ENCODE measurements around the gene OR4C3. TPM values are rescaled to one million over a fixed set of nuclear protein-coding genes. Genes with fewer than 3 reads are reported as not detected.
"Not testable (repeated sequence)": the region's sequence is repeated elsewhere in the genome, so short reads cannot be mapped to it uniquely, and the experiment has no call there.

The OR4C3 gene
- not detected in 2 replicates for total RNA-seq

GRCh38 chr11:48324620-48325019, at the start of gene OR4C3:
TSS of gene OR4C3 (plus strand) at chr11:48324920. CDS start at chr11:48325022, 102 bp downstream.
- DNase-seq (ENCODE audit: low read depth, low spot score), result not testable (repeated sequence)

- no peak for DNase-seq (ENCODE audit: low read depth, low spot score)
These were observed 18.8 kb upstream of the OR4C3 start, which contains the start of gene OR4S1 for GRCh38 chr11:48305923-48306322. TSS of gene OR4S1 (plus strand) at chr11:48306223. CDS start at chr11:48306223, 0 bp downstream.

DNA sequence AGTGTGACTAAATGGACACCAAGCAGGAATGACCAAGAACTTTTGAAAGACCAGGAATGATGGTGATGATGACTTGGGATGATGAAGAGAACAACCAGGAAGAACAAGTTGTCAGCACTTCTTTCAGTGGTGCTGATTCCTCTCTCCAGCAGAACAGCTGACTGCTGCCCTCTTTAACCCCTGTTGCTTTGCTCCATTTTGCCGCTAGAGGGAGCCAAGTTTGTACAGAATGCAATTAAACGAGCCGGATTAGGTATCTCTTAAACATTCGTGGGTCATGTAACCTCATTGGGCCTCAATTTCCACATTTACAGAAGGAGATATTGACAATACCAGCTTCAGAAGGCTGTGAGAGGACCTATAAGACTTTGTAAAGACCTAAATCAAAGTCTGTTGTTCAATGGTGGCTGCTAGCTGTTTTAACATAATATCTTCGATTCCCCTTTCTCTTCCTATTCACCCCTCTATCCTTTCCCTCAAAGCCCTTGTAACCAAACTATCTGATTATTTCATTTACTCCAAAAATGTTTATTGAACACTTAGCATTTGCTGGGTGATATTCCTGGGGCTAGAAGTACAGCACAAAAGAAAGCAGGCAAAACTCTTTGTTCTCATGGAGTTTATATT, 16.8 kb upstream of the OR4C3 start:
- peak; percentile 2 for DNase-seq (ENCODE audit: low read depth, low spot score)

- DNase-seq (ENCODE audit: low read depth, low spot score), result not testable (repeated sequence)
These were observed 11.1 kb upstream of the OR4C3 start for GRCh38 chr11:48313590-48313989.

- not testable (repeated sequence) for DNase-seq (ENCODE audit: low read depth, low spot score)
These were observed 4.9 kb upstream of the OR4C3 start for GRCh38 chr11:48319813-48320212.

GRCh38 chr11:48341466-48341865, 16.7 kb downstream of the OR4C3 start:
- no peak for DNase-seq (ENCODE audit: low read depth, low spot score)

GRCh38 chr11:48342505-48342904, 17.8 kb downstream of the OR4C3 start:
- not testable (repeated sequence) for DNase-seq (ENCODE audit: low read depth, low spot score)

DNA sequence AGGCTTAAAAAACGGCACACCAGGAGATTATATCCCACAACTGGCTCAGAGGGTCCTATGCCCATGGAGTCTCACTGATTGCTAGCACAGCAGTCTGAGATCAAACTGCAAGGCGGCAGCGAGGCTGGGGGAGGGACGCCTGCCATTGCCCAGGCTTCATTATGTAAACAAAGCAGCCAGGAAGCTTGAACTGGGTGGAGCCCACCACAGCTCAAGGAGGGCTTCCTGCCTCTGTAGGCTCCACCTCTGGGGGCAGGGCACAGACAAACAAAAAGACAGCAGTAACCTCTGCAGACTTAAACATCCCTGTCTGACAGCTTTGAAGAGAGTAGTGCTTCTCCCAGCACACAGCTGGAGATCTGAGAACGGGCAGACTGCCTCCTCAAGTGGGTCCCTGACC, 21.6 kb downstream of the OR4C3 start:
- DNase-seq (ENCODE audit: low read depth, low spot score), result not testable (repeated sequence)

DNA sequence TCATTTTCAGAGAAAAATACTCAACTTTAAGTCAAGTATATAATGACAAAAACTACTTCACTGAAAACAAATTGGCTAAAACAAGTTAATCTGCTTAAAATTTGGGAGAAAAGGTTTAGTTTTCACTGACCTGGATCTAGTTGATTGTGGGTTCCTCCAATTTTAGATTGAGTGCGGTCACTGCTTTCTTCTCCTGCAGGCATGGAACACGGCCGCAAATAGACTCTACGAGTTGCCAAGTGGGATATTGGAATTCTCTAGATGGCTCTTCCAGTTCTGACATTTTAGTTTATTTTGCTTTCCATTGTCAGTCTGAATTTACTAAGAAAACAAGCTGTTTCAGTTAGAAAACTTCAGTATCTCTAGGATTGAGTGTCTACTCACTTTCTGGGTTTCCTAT, 29.3 kb downstream of the OR4C3 start:
- no peak for DNase-seq (ENCODE audit: low read depth, low spot score)

DNA sequence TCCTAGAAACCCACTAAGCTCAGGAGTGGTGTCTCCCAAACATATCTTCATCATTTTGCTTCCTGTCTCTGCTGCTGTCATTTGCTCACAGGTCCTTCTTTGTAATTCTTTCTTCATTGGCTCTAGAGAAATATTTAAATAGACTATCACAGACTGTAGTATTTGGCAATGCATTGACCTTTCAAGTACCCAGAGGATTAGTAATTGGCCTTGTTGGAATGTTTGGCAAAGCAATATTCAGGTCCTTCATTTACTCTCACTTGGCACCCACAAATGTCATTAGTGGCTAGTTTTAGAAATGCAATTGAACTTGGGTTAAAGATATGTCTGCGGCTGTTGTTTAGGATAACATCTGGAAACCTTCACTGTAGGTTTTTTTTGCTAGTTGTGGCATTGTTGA, 30.0 kb downstream of the OR4C3 start:
- no peak for DNase-seq (ENCODE audit: low read depth, low spot score)

DNA sequence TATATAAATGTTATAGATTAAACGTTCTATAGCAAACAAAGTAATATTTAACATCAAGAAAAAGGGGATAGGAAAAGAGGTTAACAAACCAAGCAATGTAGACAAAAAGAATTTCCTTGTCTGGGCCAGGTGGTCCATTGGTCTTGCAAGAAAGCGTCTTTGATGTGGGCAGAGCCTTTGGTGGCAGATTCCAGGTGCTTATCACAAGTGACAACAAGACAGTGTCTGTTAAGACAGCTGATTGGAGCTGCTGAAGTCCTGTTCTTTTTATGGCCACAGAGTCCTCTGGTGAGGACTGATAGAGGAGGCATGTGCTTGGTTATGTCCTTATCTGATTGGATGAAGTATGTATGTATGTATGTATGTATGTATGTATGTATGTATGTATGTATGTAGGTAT, 36.6 kb downstream of the OR4C3 start:
- DNase-seq (ENCODE audit: low read depth, low spot score), result not testable (repeated sequence)

DNA sequence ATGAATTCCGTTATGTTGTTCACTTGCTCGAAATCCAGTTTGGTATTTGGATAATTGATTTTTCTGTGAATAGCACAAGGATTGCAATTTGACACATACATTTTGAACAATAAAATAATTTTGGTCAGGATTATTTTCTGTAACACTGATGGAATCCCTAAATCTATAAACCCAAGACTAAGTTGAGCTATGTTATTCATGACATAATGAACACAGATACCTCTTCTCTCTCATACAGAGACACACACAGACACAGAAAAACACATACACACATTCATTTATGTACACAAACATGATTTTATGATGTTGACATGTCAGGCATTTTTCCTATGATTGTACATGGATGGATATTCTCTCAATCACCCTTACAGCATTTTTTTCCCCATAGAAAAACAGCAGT, 41.6 kb downstream of the OR4C3 start, which contains the start of gene OR4C5:
TSS of gene OR4C5 (minus strand) at position 101 of the 400 bp plus-strand sequence. CDS start at position 101, 0 bp downstream.
- no peak for DNase-seq (ENCODE audit: low read depth, low spot score)

Other genes with a start within 250 kb of the OR4C3 start
- not detected in 2 replicates for gene OR4B1, start 108.1 kb upstream of the OR4C3 start, total RNA-seq
- not detected in 2 replicates for gene OR4X2, start 79.8 kb upstream of the OR4C3 start, total RNA-seq
- gene OR4X1, start 61.1 kb upstream of the OR4C3 start, total RNA-seq, result not detected in 2 replicates
- gene OR4S1, start 18.7 kb upstream of the OR4C3 start, total RNA-seq, result not detected in 2 replicates
- gene OR4C5, start 41.5 kb downstream of the OR4C3 start, total RNA-seq, result not detected in 2 replicates
- not detected in 2 replicates for gene OR4A47, start 163.9 kb downstream of the OR4C3 start, total RNA-seq